Hepatocyte (in vitro differentiated cells): ENCODE results near the gene CAMKMT.

Experiments
- CTCF ChIP-seq: fragments of 200-600 bp; sonication (generic); IDR thresholded peaks from 2 replicates; pipeline ENCODE4 v1.5.1; 2016; ENCODE audit warnings: antibody characterized with exemption, mild to moderate bottlenecking; ENCODE audit not compliant: poor library complexity
- EZH2 ChIP-seq: fragments of 200-600 bp; sonication (generic); IDR thresholded peaks from 2 replicates; pipeline ENCODE4 v1.6.1; 2016; ENCODE audit warnings: antibody characterized with exemption, mild to moderate bottlenecking, borderline replicate concordance
- EZH2phosphoT487 ChIP-seq: fragments of 200-600 bp; sonication (generic); IDR thresholded peaks from one replicate; pipeline ENCODE4 v1.6.1; 2018; ENCODE audit warnings: antibody characterized with exemption, mild to moderate bottlenecking, low read depth, moderate library complexity; ENCODE audit not compliant: unreplicated experiment, severe bottlenecking

GRCh38 chr2:44369392-44369791, 7.6 kb downstream of the CAMKMT start:
- no peak for TF ChIP-seq CTCF
- TF ChIP-seq EZH2: no peak
- no peak for TF ChIP-seq EZH2phosphoT487
